Esophagus squamous epithelium (tissue), 4 donors: Measurements from ENCODE around the gene SEMA4D.

Experiments
- POLR2A ChIP-seq, 4 donors: fragments of 450-650 bp; IDR thresholded peaks; one replicate each; pipeline ENCODE4 v1.6.1; 2017; ENCODE audit warnings: antibody characterized with exemption in 4 of 4, mild to moderate bottlenecking in 4 of 4, moderate library complexity in 3 of 4
- TF ChIP-seq, protein P1 (sequence below), 6 experiments: fragments of 450-650 bp in 4 of 6; fragments of 200-600 bp in 2 of 6; sonication (generic) in 2 of 6; IDR thresholded peaks; one replicate each; pipeline ENCODE4 v1.5.1; 2016 to 2019; ENCODE audit warnings: antibody characterized with exemption in 6 of 6, mild to moderate bottlenecking in 4 of 6, moderate library complexity in 4 of 6

DNA sequence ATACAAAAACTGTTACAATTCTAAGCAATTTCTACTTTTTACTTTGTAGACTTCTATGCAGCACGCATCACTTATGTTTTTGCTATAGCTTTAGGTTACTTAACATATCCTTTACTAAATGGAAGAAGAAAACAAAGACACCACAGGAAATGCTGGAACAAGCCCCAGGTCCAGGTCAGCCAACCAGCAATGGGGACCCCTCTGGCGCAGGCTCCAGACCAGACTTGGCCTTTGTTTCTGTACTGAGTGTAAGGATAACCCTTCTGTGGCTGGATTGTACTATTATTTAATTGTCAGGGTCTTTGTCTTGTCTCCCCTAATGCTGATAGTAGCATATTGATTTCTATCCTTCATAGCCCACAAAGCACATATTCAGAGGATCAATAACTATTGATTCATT, 4.2 kb downstream of the SEMA4D start:
- TF ChIP-seq, protein P1, sequence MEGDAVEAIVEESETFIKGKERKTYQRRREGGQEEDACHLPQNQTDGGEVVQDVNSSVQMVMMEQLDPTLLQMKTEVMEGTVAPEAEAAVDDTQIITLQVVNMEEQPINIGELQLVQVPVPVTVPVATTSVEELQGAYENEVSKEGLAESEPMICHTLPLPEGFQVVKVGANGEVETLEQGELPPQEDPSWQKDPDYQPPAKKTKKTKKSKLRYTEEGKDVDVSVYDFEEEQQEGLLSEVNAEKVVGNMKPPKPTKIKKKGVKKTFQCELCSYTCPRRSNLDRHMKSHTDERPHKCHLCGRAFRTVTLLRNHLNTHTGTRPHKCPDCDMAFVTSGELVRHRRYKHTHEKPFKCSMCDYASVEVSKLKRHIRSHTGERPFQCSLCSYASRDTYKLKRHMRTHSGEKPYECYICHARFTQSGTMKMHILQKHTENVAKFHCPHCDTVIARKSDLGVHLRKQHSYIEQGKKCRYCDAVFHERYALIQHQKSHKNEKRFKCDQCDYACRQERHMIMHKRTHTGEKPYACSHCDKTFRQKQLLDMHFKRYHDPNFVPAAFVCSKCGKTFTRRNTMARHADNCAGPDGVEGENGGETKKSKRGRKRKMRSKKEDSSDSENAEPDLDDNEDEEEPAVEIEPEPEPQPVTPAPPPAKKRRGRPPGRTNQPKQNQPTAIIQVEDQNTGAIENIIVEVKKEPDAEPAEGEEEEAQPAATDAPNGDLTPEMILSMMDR (IDR thresholded peaks at IDR 0.05): no peak
- no peak for TF ChIP-seq POLR2A (IDR thresholded peaks at IDR 0.05)
